ENCODE results near the gene URI1.

- TF ChIP-seq CTCF (optimal IDR thresholded peaks at IDR 0.05 in 1 of 3, IDR thresholded peaks at IDR 0.05 in 1 of 3, conservative IDR thresholded peaks at IDR 0.05 in 1 of 3; ENCODE audit: extremely low read depth in 1 of 3, insufficient read depth in 2 of 3, low read length in 3 of 3): peak; percentile 34 to 46 (median 37)
- no peak for TF ChIP-seq EZH2 (IDR thresholded peaks at IDR 0.05; ENCODE audit: low read length)
These were observed 104.5 kb downstream of the URI1 start for GRCh38 chr19:30046522-30046921.

Measured in keratinocyte (primary cell).